ENCODE measurements around the gene CARS1.

DNA sequence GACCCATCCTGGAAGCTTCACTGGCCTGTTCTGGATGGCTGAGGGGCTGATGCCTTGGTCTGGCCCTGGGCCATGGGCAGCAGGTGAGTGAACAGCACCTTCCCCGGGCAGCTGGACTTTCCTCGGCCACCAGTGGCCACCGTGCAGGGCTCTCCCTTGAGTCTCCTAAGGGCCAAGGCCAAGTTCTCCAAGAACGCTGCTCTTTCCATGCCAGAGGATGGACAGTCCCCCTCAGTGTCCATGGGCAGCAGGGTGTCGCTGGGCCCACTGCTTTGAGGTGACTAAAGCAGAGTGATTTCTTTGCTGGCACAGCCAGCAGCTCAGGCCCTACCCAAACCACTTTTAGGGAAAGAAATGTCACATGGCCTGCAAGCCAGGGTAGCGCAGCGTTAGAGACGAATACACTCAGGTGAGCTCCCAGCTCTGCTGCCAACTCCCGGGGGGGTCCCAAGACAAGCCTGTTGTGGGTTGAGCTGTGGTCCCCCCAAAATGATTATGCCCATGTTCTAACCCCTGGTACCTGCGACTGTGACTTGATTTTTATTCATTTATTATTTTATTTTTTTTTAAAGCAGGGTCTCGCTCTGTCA is 3.3 kb upstream of the CARS1 start:
- TF ChIP-seq, protein P1, sequence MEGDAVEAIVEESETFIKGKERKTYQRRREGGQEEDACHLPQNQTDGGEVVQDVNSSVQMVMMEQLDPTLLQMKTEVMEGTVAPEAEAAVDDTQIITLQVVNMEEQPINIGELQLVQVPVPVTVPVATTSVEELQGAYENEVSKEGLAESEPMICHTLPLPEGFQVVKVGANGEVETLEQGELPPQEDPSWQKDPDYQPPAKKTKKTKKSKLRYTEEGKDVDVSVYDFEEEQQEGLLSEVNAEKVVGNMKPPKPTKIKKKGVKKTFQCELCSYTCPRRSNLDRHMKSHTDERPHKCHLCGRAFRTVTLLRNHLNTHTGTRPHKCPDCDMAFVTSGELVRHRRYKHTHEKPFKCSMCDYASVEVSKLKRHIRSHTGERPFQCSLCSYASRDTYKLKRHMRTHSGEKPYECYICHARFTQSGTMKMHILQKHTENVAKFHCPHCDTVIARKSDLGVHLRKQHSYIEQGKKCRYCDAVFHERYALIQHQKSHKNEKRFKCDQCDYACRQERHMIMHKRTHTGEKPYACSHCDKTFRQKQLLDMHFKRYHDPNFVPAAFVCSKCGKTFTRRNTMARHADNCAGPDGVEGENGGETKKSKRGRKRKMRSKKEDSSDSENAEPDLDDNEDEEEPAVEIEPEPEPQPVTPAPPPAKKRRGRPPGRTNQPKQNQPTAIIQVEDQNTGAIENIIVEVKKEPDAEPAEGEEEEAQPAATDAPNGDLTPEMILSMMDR (IDR thresholded peaks at IDR 0.05 in 4 of 5, conservative IDR thresholded peaks at IDR 0.05 in 1 of 5) = no peak
- TF ChIP-seq POLR2A (IDR thresholded peaks at IDR 0.05) = no peak

All from gastrocnemius medialis (tissue), 4 donors.